AG09309 (cell line): ENCODE measurements around the gene TRAPPC8.
"Not testable (repeated sequence)": the region's sequence is repeated elsewhere in the genome, so short reads cannot be mapped to it uniquely, and the experiment has no call there.

Experiments
- DNase-seq: peaks from one replicate; pipeline ENCODE4 v3.0.0-alpha.2; 2010; ENCODE audit warnings: low read depth
- H3K4me3 ChIP-seq: 2 replicates; pipeline ENCODE4 v1.5.1; 2011; ENCODE audit warnings: mild to moderate bottlenecking, low read depth, low read length, moderate library complexity; ENCODE audit not compliant: control insufficient read depth
- TF ChIP-seq, protein P1 (sequence below): IDR thresholded peaks from 2 replicates; pipeline ENCODE4 v1.5.1; 2011; ENCODE audit warnings: mild to moderate bottlenecking, low read depth, low read length, inconsistent platforms; ENCODE audit not compliant: insufficient read depth, control insufficient read depth; ENCODE audit errors: missing control alignments

Gene TRAPPC8

DNA sequence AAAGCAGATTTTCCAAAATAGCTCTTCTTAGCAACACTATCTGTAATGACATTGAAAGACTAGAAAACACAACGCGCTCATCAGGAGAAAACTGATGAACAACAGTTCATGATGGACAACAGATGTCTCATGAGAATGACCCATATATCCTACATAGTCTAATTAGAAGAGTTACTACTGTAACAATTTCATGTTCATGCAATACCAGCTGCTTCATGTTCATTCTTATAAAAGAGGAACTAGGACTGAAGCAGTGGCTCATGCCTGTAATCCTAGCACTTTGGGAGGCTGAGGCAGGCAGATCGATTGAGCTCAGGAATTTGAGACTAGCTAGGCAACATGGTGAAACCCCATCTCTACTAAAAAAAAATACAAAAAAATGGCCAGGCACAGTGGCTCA is 22.7 kb downstream of the TRAPPC8 start:
- TF ChIP-seq, protein P1, sequence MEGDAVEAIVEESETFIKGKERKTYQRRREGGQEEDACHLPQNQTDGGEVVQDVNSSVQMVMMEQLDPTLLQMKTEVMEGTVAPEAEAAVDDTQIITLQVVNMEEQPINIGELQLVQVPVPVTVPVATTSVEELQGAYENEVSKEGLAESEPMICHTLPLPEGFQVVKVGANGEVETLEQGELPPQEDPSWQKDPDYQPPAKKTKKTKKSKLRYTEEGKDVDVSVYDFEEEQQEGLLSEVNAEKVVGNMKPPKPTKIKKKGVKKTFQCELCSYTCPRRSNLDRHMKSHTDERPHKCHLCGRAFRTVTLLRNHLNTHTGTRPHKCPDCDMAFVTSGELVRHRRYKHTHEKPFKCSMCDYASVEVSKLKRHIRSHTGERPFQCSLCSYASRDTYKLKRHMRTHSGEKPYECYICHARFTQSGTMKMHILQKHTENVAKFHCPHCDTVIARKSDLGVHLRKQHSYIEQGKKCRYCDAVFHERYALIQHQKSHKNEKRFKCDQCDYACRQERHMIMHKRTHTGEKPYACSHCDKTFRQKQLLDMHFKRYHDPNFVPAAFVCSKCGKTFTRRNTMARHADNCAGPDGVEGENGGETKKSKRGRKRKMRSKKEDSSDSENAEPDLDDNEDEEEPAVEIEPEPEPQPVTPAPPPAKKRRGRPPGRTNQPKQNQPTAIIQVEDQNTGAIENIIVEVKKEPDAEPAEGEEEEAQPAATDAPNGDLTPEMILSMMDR = no peak
- H3K4me3 ChIP-seq = no peak overlapping the region
- DNase-seq = no peak

DNA sequence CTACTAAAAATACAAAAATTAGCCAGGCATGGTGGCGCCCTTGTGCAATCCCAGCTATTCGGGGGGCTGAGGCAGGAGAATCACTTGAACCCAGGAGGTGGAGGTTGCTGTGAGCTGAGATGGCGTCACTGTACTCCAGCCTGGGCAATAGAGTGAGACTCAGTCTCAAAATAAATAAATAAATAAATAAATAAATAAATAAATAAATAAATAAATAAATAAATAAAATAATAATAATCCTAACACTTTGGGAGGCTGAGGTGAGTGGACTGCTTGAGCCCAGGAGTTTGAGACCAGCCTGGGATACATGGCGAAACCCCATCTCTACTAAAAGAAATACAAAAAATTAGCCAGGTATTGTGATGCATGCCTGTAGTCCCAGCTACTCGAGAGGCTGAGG is 23.6 kb downstream of the TRAPPC8 start:
- H3K4me3 ChIP-seq, DNase-seq: not testable (repeated sequence)

DNA sequence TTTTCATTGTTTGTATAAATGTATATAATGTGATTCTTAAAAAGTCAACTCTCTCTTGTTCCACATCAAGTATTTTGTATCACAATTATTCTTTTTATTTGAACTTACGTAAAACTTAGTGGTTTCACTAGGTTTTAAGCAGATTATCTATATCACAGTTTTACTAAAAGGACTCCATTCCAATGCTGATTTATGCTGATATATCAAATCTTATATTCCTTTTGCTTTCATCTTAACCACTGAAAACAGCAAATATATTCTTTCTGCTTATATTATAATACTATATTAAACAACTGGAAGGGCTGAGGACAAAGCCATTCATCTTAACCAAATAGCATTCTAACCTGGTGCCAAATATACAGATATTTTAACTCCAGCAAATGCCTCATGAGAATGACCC is 24.2 kb downstream of the TRAPPC8 start:
- DNase-seq = no peak
- H3K4me3 ChIP-seq = no peak overlapping the region
- TF ChIP-seq, protein P1 = no peak

DNA sequence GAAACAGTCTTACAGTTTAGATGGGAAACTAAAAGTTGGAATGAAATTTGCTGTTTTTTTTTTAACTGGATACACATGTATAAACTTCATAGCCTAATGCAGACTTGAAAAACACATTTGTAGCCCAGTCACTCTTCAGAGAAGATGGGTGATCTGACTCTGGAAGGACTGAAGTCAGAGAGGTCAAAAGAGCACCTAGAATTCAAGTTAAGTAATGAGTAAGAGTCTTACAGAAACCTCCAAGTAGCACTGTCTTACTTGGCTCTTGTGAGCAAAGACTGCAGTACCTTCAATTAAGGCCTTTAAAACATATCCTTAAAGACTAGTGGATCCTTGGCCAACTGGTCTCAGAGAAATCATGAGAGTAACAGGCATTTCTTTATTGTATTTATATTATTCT is 41.9 kb downstream of the TRAPPC8 start:
- H3K4me3 ChIP-seq = no peak overlapping the region
- TF ChIP-seq, protein P1 = no peak
- no peak for DNase-seq

DNA sequence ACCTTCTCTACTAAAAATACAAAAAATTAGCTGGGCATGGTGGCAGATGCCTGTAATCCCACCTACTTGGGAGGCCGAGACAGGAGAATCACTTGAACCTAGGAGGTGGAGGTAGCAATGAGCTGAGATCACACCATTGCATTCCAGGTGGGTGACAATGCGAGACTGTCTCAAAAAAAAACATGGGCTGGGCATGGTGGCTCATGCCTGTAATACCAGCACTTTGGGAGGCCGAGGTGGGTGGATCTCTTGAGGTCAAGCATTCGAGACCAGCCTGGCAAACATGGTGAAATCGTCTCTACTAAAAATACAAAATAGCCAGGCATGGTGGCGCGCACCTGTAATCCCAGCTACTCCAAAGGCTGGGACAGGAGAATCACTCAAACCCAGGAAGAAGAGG is 43.2 kb downstream of the TRAPPC8 start:
- H3K4me3 ChIP-seq = not testable (repeated sequence)

DNA sequence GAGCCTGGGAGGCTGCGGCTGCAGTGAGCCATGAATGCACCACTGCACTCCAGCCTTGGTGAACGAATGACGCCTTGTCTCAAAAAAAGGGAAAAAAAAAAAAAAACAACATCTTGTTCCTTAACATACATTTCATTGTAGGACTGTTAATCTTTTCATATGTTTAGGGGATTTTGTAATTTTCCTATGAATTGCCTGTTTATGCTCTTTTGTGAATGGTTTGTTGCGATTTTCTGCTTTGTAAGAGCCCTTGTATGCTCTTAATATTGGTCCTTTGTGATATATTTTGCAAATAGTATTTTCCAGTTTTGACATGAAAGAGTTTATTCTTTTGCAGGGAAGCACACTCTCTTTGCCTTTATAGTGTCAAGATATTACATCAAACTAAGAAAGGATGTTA is 50.0 kb downstream of the TRAPPC8 start:
- no peak for DNase-seq
- TF ChIP-seq, protein P1 = no peak
- H3K4me3 ChIP-seq = no peak overlapping the region

More for the DNA sequence above, 43.2 kb downstream of the TRAPPC8 start:
- not testable (repeated sequence) for DNase-seq

DNA sequence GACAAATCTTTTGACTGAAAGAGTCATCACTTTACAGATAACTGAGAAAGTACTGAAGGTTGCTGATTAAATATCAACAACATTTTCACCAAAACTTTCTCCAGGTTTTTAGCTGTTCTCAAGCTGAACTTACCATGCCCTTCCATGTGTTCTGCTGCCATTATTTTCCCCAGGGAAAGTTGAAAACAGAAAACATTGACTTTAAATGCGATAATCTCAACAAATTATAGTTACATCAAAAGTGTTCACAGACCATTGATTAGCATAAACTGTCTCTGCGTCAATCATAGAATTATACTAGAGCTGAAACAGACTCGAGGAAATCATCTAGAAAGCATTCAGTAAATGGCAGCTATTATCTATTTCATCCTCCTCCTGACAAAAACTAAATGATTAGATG is 51.4 kb downstream of the TRAPPC8 start:
- no peak for DNase-seq
- no peak overlapping the region for H3K4me3 ChIP-seq
- TF ChIP-seq, protein P1 = no peak

DNA sequence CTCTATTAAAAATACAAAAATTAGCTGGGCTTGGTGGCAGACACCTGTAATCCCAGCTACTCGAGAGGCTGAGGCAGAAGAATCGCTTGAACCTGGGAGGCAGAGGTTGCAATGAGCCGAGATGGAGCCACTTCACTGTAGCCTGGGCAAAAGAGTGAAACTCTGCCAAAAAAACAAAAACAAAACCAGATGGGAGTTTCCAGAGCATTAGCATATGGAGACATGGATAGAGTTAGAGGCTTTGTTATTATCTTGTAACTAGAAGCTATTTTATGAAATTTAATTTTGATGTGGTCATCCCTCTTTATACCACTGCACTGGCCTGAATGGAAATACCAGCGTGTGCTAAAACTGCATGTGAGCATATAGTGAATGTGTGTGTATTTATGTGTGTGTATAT is 58.9 kb downstream of the TRAPPC8 start:
- H3K4me3 ChIP-seq = no peak overlapping the region
- TF ChIP-seq, protein P1 = no peak
- no peak for DNase-seq
